ENCODE measurements around the gene VSX1. TPM values are rescaled to one million over a fixed set of nuclear protein-coding genes. Genes with fewer than 3 reads are reported as not detected.

The VSX1 gene
- total RNA-seq, 1 donor from 2014 or later: not detected

DNA sequence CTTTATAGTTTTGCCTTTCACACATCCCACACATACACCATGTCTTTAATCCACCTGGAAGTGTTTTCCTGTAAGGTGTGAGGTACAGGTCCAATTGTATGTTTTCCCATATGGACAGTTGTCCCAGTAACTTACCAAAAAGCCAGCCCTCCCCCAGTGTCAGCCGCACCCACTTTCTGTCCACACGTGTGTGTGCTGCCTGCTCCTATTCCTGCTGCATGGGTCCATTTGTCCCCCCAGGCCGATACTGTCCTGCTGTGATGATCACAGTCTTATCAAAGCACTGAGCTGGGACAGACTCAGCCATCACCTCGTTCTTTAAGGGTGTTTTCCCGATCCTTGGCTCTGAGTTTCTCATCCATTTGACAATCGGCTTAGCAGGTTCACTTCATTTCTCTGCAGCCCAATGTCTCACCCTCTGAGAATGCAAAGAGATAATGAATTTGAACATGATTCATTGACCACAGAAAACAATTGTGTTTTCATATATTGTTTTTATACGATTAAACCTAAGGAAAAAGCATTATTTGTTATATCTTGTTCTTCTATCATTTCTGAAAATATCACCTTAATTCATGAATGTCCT lies 9.6 kb downstream of the VSX1 start:
- ChIA-PET POLR2A (no interaction called here), CTCF (no interaction called here)
- DNase-seq: no peak
- peaks cover 31% of the 10 kb centered on the region for H3K27me3 Mint-ChIP-seq
- H3K27ac Mint-ChIP-seq: no peak overlapping the region
- no peak for ATAC-seq (ENCODE audit: low read depth)
- TF ChIP-seq CTCF (IDR thresholded peaks at IDR 0.05): no peak
- no peaks in the 10 kb centered on the region for H3K9me3 Mint-ChIP-seq
- no peaks in the 10 kb centered on the region for H3K36me3 Mint-ChIP-seq (ENCODE audit: low read depth)
- H3K4me3 Mint-ChIP-seq: no peak overlapping the region
- no peaks in the 10 kb centered on the region for H3K4me1 Mint-ChIP-seq
- intact Hi-C loops (cut with micrococcal nuclease): no loop called here

GRCh38 chr20:25071734-25072133 lies 10.2 kb downstream of the VSX1 start:
- no peaks in the 10 kb centered on the region for H3K4me1 Mint-ChIP-seq
- ATAC-seq (ENCODE audit: low read depth): no peak
- ChIA-PET CTCF (no interaction called here), POLR2A (no interaction called here)
- no peak overlapping the region for H3K27ac Mint-ChIP-seq
- H3K36me3 Mint-ChIP-seq (ENCODE audit: low read depth): no peaks in the 10 kb centered on the region
- DNase-seq: no peak
- H3K27me3 Mint-ChIP-seq: peaks cover 26% of the 10 kb centered on the region
- H3K9me3 Mint-ChIP-seq: no peaks in the 10 kb centered on the region
- intact Hi-C loops (cut with micrococcal nuclease): no loop called here
- TF ChIP-seq CTCF (IDR thresholded peaks at IDR 0.05): no peak
- H3K4me3 Mint-ChIP-seq: no peak overlapping the region

DNA sequence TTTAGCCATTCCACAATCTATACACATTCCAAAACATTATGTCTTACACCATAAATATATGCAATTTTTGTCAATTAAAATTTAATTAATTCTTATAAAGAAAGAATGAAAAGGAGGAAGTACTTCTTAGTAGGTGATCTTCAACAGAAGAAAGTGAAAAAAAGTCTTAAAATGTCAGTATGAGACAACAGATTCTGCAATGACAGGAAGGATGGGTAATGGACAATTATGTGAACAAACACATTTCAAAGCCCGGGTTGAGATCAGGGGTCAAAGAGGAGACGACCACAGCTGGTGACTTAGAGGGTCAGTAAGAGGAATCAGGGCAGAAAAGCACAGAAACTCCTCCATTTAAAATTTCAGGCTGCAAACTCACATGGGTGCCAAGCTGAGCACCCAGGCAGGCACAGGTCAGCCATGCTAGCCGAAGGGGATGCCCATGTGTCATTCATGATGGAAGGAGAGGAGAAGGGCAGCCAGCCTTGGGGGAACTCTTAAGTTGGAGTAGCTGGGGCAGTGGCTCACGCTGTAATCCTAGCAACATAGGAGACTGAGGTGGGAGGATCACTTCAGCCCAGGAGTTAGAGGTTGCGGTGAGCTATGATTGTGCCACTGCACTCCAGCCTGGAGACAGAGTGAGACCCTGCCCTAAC lies 11.0 kb downstream of the VSX1 start:
- ChIA-PET POLR2A (no interaction called here), CTCF (no interaction called here)
- DNase-seq (no peak), ATAC-seq (ENCODE audit: low read depth) (no peak)
- TF ChIP-seq CTCF (IDR thresholded peaks at IDR 0.05): no peak
- Mint-ChIP-seq H3K9me3 (no peaks in the 10 kb centered on the region), H3K4me3 (no peak overlapping the region), H3K27ac (no peak overlapping the region), H3K4me1 (peaks cover 1% of the 10 kb centered on the region), H3K36me3 (ENCODE audit: low read depth) (no peaks in the 10 kb centered on the region), H3K27me3 (peaks cover 22% of the 10 kb centered on the region)
- intact Hi-C loops (cut with micrococcal nuclease): no loop called here

DNA sequence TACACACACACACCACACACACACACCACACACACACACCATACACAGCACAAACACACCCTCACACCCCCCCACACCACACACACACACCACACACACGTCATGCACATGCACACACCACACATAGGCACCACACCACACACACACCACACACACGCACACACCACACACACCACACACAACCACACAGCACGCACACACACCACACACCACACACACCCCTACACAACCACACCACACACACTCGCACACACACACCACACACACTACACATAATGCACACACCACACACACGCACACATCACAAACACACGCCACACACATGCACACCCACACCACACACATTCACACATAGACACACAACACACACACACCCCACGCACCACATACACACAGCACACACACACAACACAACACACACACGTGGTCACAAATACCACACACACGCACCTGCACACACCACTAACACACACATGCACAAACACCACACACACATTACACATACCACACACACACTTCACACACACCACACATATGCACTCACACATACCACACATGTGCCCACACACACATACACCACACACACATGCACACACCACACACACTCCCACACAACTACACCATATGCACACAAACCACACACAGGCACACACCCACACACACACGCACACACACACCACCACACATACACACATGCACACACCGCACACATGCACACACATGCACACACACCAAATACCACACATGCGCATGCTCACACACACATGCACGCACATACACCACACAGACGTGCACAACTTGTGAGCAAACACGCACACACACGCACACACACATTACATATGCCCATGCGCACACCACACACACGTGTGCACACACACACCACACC lies 14.6 kb downstream of the VSX1 start:
- Mint-ChIP-seq H3K9me3 (no peaks in the 10 kb centered on the region), H3K27me3 (peaks cover 6% of the 10 kb centered on the region), H3K36me3 (ENCODE audit: low read depth) (no peaks in the 10 kb centered on the region), H3K4me1 (peaks cover 19% of the 10 kb centered on the region), H3K27ac (no peak overlapping the region), H3K4me3 (no peak overlapping the region)
- ATAC-seq (ENCODE audit: low read depth) (no peak), DNase-seq (no peak)
- CTCF ChIA-PET: no interaction called here
- no peak for TF ChIP-seq CTCF (IDR thresholded peaks at IDR 0.05)
- intact Hi-C loops (cut with micrococcal nuclease): loop anchor here (5.0 kb wide), 2 partner anchors 110 to 1070 kb away; no protein-coding TSS in a partner anchor
- POLR2A ChIA-PET: no interaction called here

DNA sequence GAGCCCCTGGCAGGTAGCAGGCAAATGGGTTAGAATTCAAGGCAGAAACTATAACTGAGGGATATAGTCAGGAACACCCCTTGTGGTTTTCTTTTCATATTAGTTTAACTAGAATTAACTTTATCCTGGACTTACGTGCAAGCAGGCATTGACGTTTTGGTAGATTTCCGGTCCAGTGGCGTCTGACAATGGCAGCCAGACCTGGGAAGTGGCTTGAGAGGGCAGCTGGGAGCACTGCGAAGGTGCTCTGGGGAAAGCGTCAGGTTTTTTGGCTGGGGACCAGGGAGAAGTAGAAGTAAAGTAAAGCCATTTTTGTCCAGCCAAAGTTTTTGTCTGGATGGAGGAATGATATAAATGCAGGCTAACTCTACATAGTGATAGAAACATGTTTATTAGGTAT lies 15.6 kb downstream of the VSX1 start:
- no peak overlapping the region for H3K27ac Mint-ChIP-seq
- CTCF ChIA-PET: interaction anchor here (5.4 kb wide), 1 partner anchor 72 kb away, joined by 113 read pairs; the partner anchor contains the start of gene APMAP

More for the DNA sequence above, 15.6 kb downstream of the VSX1 start:
- intact Hi-C loops (cut with micrococcal nuclease): loop anchor here (5.0 kb wide), 2 partner anchors 111 to 1069 kb away; no protein-coding TSS in a partner anchor
- DNase-seq: no peak
- no peak for TF ChIP-seq CTCF (IDR thresholded peaks at IDR 0.05)
- H3K9me3 Mint-ChIP-seq: no peaks in the 10 kb centered on the region
- H3K36me3 Mint-ChIP-seq (ENCODE audit: low read depth): no peaks in the 10 kb centered on the region
- H3K4me3 Mint-ChIP-seq: no peak overlapping the region
- H3K27me3 Mint-ChIP-seq: peaks cover 3% of the 10 kb centered on the region
- H3K4me1 Mint-ChIP-seq: peaks cover 21% of the 10 kb centered on the region
- POLR2A ChIA-PET: interaction anchor here (1.0 to 1.9 kb wide), 2 partner anchors 9 to 72 kb away, joined by 5 to 13 read pairs; no protein-coding TSS in a partner anchor
- ATAC-seq (ENCODE audit: low read depth): no peak

All from activated B cell treated with CpG ODN at 0.5 μM for 24 hours (primary cell).